ENCODE data around the gene ZP4. TPM values are rescaled to one million over a fixed set of nuclear protein-coding genes. Genes with fewer than 3 reads are reported as not detected.
A peak's percentile ranks its signal among the peaks of the same experiment; 100 is the strongest.

ZP4 gene
- total and polyA plus RNA-seq, 2 donors from 2014 or later, result not detected

DNA sequence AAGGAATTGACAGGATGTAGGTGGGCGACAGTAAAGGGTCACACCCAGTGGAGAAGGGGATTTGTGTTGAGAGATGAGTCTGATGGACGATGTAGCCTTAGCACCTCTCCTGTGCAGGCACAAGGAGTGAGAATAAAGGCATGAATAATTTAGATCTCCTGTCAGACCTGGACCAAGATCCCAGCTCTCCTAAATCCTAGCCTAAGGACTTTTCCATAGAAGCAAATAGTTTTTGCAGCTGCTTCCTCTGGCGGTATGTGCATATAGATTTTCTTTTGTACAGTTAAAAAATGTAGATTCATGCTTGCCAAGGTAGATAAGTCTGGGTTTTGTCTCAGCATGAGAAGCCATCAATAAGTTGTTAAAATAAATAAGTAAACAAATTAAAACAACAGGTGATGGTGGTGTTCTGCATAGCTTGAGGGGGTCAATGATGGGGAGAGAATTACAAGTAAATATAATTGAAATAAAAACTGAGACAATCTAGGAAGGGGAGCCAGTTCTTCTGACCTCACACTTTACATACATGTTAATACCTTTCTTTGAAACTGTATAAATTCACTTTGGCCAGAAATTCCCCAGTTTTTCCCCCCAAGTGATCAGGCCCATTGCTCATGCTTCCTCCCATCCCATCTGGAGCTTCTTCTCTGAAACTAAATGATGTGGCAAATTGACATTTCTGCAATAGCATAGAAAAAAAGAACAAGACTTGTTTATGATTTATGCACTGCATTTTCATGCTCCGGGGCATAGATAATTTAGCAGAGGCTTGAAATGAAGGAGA, 12.4 kb upstream of the ZP4 start:
- intact Hi-C loops (cut with DNase I), result no loop called here
- H3K4me3 ChIP-seq (ENCODE audit: low read length in 3 of 3), result no peak overlapping the region
- DNase-seq (no peak), FAIRE-seq (no peak)
- H3K36me3 ChIP-seq (ENCODE audit: control insufficient read depth in 2 of 3, insufficient read depth in 3 of 3, low read length in 3 of 3), result no peaks in the 10 kb centered on the region
- no peak overlapping the region for H3K27ac ChIP-seq (ENCODE audit: low read depth in 2 of 2, low read length in 2 of 2)
- H3K9ac ChIP-seq (ENCODE audit: low read length in 3 of 3), result no peak overlapping the region
- no peaks in the 10 kb centered on the region for H3K27me3 ChIP-seq (ENCODE audit: control insufficient read depth, insufficient read depth, low read length)
- H3K4me1 ChIP-seq (ENCODE audit: control insufficient read depth in 2 of 3, insufficient read depth in 2 of 3, low read depth in 1 of 3, low read length in 3 of 3), result no peaks in the 10 kb centered on the region
- TF ChIP-seq, protein P1, sequence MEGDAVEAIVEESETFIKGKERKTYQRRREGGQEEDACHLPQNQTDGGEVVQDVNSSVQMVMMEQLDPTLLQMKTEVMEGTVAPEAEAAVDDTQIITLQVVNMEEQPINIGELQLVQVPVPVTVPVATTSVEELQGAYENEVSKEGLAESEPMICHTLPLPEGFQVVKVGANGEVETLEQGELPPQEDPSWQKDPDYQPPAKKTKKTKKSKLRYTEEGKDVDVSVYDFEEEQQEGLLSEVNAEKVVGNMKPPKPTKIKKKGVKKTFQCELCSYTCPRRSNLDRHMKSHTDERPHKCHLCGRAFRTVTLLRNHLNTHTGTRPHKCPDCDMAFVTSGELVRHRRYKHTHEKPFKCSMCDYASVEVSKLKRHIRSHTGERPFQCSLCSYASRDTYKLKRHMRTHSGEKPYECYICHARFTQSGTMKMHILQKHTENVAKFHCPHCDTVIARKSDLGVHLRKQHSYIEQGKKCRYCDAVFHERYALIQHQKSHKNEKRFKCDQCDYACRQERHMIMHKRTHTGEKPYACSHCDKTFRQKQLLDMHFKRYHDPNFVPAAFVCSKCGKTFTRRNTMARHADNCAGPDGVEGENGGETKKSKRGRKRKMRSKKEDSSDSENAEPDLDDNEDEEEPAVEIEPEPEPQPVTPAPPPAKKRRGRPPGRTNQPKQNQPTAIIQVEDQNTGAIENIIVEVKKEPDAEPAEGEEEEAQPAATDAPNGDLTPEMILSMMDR (IDR thresholded peaks at IDR 0.05; ENCODE audit: borderline replicate concordance, extremely low read depth, insufficient read depth), result no peak
- no peaks in the 10 kb centered on the region for H3K9me3 ChIP-seq (ENCODE audit: control insufficient read depth in 2 of 3, insufficient read depth in 1 of 3, low read length in 3 of 3)

- H3K9me3 ChIP-seq (ENCODE audit: control insufficient read depth in 2 of 3, insufficient read depth in 1 of 3, low read length in 3 of 3), result no peaks in the 10 kb centered on the region
- no peaks in the 10 kb centered on the region for H3K36me3 ChIP-seq (ENCODE audit: control insufficient read depth in 2 of 3, insufficient read depth in 3 of 3, low read length in 3 of 3)
- H3K27me3 ChIP-seq (ENCODE audit: control insufficient read depth, insufficient read depth, low read length), result no peaks in the 10 kb centered on the region
- H3K4me3 ChIP-seq (ENCODE audit: low read length in 3 of 3), result no peak overlapping the region
- peak in 1 of 5 donors; percentile 11 for DNase-seq
- intact Hi-C loops (cut with DNase I), result no loop called here
- TF ChIP-seq, protein P1 (IDR thresholded peaks at IDR 0.05; ENCODE audit: borderline replicate concordance, extremely low read depth, insufficient read depth), result peak; percentile 40
- no peaks in the 10 kb centered on the region for H3K4me1 ChIP-seq (ENCODE audit: control insufficient read depth in 2 of 3, insufficient read depth in 2 of 3, low read depth in 1 of 3, low read length in 3 of 3)
- no peak overlapping the region for H3K9ac ChIP-seq (ENCODE audit: low read length in 3 of 3)
- no peak for FAIRE-seq
- no peak overlapping the region for H3K27ac ChIP-seq (ENCODE audit: low read depth in 2 of 2, low read length in 2 of 2)
Measured at GRCh38 chr1:237901299-237901934, 10.7 kb upstream of the ZP4 start.

GRCh38 chr1:237895630-237896029, 4.9 kb upstream of the ZP4 start:
- H3K36me3 ChIP-seq (ENCODE audit: control insufficient read depth in 2 of 3, insufficient read depth in 3 of 3, low read length in 3 of 3), result no peaks in the 10 kb centered on the region
- intact Hi-C loops (cut with DNase I), result no loop called here
- H3K27ac ChIP-seq (ENCODE audit: low read depth in 2 of 2, low read length in 2 of 2), result no peak overlapping the region
- DNase-seq, result no peak
- FAIRE-seq, result no peak
- no peak overlapping the region for H3K4me3 ChIP-seq (ENCODE audit: low read length in 3 of 3)
- no peaks in the 10 kb centered on the region for H3K9me3 ChIP-seq (ENCODE audit: control insufficient read depth in 2 of 3, insufficient read depth in 1 of 3, low read length in 3 of 3)
- no peaks in the 10 kb centered on the region for H3K27me3 ChIP-seq (ENCODE audit: control insufficient read depth, insufficient read depth, low read length)
- TF ChIP-seq, protein P1 (IDR thresholded peaks at IDR 0.05; ENCODE audit: borderline replicate concordance, extremely low read depth, insufficient read depth), result no peak
- no peaks in the 10 kb centered on the region for H3K4me1 ChIP-seq (ENCODE audit: control insufficient read depth in 2 of 3, insufficient read depth in 2 of 3, low read depth in 1 of 3, low read length in 3 of 3)
- no peak overlapping the region for H3K9ac ChIP-seq (ENCODE audit: low read length in 3 of 3)
